HepG2 (cell line): Measurements from ENCODE around the gene TMPRSS11E. TPM values are rescaled to one million over a fixed set of nuclear protein-coding genes. Genes with fewer than 3 reads are reported as not detected.
"Not testable (repeated sequence)": the region's sequence is repeated elsewhere in the genome, so short reads cannot be mapped to it uniquely, and the experiment has no call there.

Experiments used
- ATAC-seq: fragments of 200-7000 bp; cut with Tn5 transposase; 3 replicates; pipeline ENCODE4 v1.9.1; 2020; ENCODE audit warnings: mild to moderate bottlenecking, moderate library complexity
- BruUV-seq: library from RNA; stranded (reverse); fragments of 400-500 nt; replicated peaks from 2 replicates; lab custom pipeline; 2021; lab: Mats Ljungman, UMichigan
- CTCF ChIA-PET: fragments of 300-600 bp; formaldehyde crosslinking; extraction: SDS; loops from one replicate; lab custom pipeline; 2021; ENCODE audit warnings: low total read pairs, inconsistent platforms, low intra/inter-chr PET ratio; lab: Yijun Ruan, JAX
- POLR2A ChIA-PET: fragments of 350-600 bp; sonication (Branson Sonifier 250); formaldehyde crosslinking; loops from one replicate; lab custom pipeline; 2020; ENCODE audit warnings: antibody characterized with exemption, inconsistent platforms; lab: Yijun Ruan, JAX
- DNase-seq: peaks from one replicate; pipeline ENCODE4 v3.0.0-alpha.2; 2015; ENCODE audit warnings: low spot score
- FAIRE-seq: peaks from 3 replicates; lab custom pipeline; 2011; peaks lifted over from hg19 to GRCh38; lab: Jason Lieb, UNC
- H2AFZ ChIP-seq: one replicate; pipeline ENCODE4 v1.6.1; 2011; ENCODE audit warnings: low read length, inconsistent platforms
- H3K27ac ChIP-seq: fragments of 300-600 bp; 3 replicates; pipeline ENCODE4 v1.8.0; 2011; ENCODE audit warnings: mixed run types, mild to moderate bottlenecking, mixed read lengths, low read length, inconsistent platforms; ENCODE audit not compliant: insufficient read depth; ENCODE audit errors: extremely low read length
- H3K27me3 ChIP-seq, 2 experiments: fragments of 200-600 bp in 1 of 2; 2 replicates in 1 of 2; 3 replicates in 1 of 2; pipeline versions ENCODE4 v1.6.0 to v1.8.0; 2011; ENCODE audit warnings: low read length in 2 of 2, mild to moderate bottlenecking in 2 of 2, moderate library complexity in 2 of 2, inconsistent platforms in 1 of 2; ENCODE audit not compliant: insufficient read depth in 2 of 2, control insufficient read depth in 1 of 2
- H3K36me3 ChIP-seq, 2 experiments: fragments of 200-600 bp in 1 of 2; replicated peaks in 1 of 2; 2 replicates in 1 of 2; 3 replicates in 1 of 2; pipeline versions ENCODE4 v1.5.1 to v1.8.0; 2011; ENCODE audit warnings: low read length in 2 of 2, inconsistent platforms in 1 of 2; ENCODE audit not compliant: insufficient read depth in 2 of 2, control insufficient read depth in 1 of 2
- H3K4me1 ChIP-seq: 2 replicates; pipeline ENCODE4 v1.5.1; 2012; ENCODE audit warnings: low read length, inconsistent platforms; ENCODE audit not compliant: insufficient read depth
- H3K4me2 ChIP-seq: 2 replicates; pipeline ENCODE4 v1.6.0; 2011; ENCODE audit warnings: low read depth, low read length, inconsistent platforms
- H3K4me3 ChIP-seq, 3 experiments: fragments of 200-600 bp in 1 of 3; sonication (generic), shearing (Covaris generic) in 1 of 3; replicated peaks in 1 of 3; 2 replicates each; pipeline ENCODE4 v1.5.1; 2011 to 2016; ENCODE audit warnings: low read length in 3 of 3, inconsistent platforms in 2 of 3, low read depth in 2 of 3, mild to moderate bottlenecking in 2 of 3, control low read depth in 1 of 3, mixed read lengths in 1 of 3; ENCODE audit not compliant: insufficient read depth in 1 of 3
- H3K79me2 ChIP-seq: one replicate; pipeline ENCODE4 v1.6.1; 2011; ENCODE audit warnings: low read length, inconsistent platforms; ENCODE audit not compliant: insufficient read depth
- H3K9ac ChIP-seq: 2 replicates; pipeline ENCODE4 v1.6.0; 2011; ENCODE audit warnings: mild to moderate bottlenecking, low read depth, low read length, inconsistent platforms; ENCODE audit not compliant: insufficient read depth
- H3K9me3 ChIP-seq: 2 replicates; pipeline ENCODE4 v1.5.1; 2012; ENCODE audit warnings: mild to moderate bottlenecking, low read length
- H4K20me1 ChIP-seq: 2 replicates; pipeline ENCODE4 v1.6.0; 2011; ENCODE audit warnings: inconsistent platforms, mild to moderate bottlenecking, low read length, moderate library complexity; ENCODE audit not compliant: insufficient read depth
- HES4 ChIP-seq: sonication (generic); formaldehyde crosslinking; IDR thresholded peaks from 2 replicates; pipeline ENCODE4 v1.9.0; 2021; ENCODE audit warnings: mild to moderate bottlenecking, missing genetic modification reagents, borderline replicate concordance
- MXD3 ChIP-seq: IDR thresholded peaks from 2 replicates; pipeline ENCODE4 v1.6.1; 2016; ENCODE audit warnings: mild to moderate bottlenecking, missing biosample characterization, missing genetic modification reagents
- TERF1 ChIP-seq: sonication (generic); formaldehyde crosslinking; IDR thresholded peaks from 2 replicates; pipeline ENCODE4 v1.8.0; 2022; ENCODE audit warnings: mild to moderate bottlenecking, missing genetic modification reagents, moderate library complexity
- ZNF777 ChIP-seq: sonication (generic); formaldehyde crosslinking; IDR thresholded peaks from 2 replicates; pipeline ENCODE4 v1.4.0; 2020; ENCODE audit warnings: missing genetic modification reagents
- WGBS: methylation state at CpG from one replicate; pipeline ENCODE4 v1.1.6; 2017; ENCODE audit warnings: low lambda C conversion rate; 5-methylcytosine and 5-hydroxymethylcytosine counted together
- in situ Hi-C: cut with HindIII; loops from 2 replicates; pipeline ENCODE4 v1.10.0; 2017; ENCODE audit warnings: low pct_unique_long_range_greater_than_20kb; ENCODE audit not compliant: extremely low pct_ligation_motif_present
- intact Hi-C: fragments of 100-400 bp; cut with micrococcal nuclease; formaldehyde crosslinking; loops from one replicate; pipeline ENCODE4 v1.10.0; 2022; ENCODE audit not compliant: unreplicated experiment
- polyA plus RNA-seq, 8 experiments: library from polyadenylated mRNA; depleted of rRNA in 3 of 8; stranded (reverse) in 7 of 8; unstranded in 1 of 8; fragments of >200 nt; fragmentation: Illumina TruSeq in 4 of 8; extraction: Trizol in 4 of 8; gene quantifications; 2 replicates each; pipeline versions ENCODE4 v1.2.1 to v1.2.3, GENCODE V29; 2011 to 2016; ENCODE audit warnings: low read depth in 4 of 8, missing spikeins in 1 of 8, mixed read lengths in 1 of 8; ENCODE audit not compliant: insufficient read depth in 1 of 8
- total RNA-seq, 5 experiments: library from RNA; depleted of rRNA; stranded (reverse); fragments of >200 nt; fragmentation: Illumina TruSeq; extraction: Trizol; gene quantifications; 2 replicates each; pipeline ENCODE4 v1.2.3, GENCODE V29; 2016; ENCODE audit warnings: low read depth in 1 of 5
- TF ChIP-seq, protein P1 (sequence below): IDR thresholded peaks from 2 replicates; pipeline ENCODE4 v1.6.1; 2016; ENCODE audit warnings: low read depth, missing genetic modification reagents, missing compliant biosample characterization

Gene TMPRSS11E
- total and polyA plus RNA-seq, 2 of the 13 experiments (the other 11 are each of a cell fraction or from before 2014, with no cell fraction given): not detected

DNA sequence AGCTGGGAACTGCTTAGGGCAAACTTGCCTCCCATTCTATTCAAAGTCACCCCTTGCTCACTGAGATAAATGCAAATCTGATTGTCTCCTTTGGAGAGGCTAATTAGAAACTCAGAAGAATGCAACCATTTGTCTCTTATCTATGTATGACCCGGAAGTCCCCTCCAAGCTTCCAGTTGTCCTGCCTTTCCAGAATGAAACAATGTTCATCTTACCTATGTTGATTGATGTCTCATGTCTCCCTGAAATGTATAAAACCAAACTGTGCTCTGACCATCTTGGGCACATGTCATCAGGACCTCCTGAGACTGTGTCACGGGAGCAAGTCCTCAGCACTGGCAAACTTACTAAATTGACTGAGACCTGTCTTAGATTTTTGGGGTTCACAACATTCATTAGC is 37.1 kb upstream of the TMPRSS11E start (continued):
- TF ChIP-seq, protein P1, sequence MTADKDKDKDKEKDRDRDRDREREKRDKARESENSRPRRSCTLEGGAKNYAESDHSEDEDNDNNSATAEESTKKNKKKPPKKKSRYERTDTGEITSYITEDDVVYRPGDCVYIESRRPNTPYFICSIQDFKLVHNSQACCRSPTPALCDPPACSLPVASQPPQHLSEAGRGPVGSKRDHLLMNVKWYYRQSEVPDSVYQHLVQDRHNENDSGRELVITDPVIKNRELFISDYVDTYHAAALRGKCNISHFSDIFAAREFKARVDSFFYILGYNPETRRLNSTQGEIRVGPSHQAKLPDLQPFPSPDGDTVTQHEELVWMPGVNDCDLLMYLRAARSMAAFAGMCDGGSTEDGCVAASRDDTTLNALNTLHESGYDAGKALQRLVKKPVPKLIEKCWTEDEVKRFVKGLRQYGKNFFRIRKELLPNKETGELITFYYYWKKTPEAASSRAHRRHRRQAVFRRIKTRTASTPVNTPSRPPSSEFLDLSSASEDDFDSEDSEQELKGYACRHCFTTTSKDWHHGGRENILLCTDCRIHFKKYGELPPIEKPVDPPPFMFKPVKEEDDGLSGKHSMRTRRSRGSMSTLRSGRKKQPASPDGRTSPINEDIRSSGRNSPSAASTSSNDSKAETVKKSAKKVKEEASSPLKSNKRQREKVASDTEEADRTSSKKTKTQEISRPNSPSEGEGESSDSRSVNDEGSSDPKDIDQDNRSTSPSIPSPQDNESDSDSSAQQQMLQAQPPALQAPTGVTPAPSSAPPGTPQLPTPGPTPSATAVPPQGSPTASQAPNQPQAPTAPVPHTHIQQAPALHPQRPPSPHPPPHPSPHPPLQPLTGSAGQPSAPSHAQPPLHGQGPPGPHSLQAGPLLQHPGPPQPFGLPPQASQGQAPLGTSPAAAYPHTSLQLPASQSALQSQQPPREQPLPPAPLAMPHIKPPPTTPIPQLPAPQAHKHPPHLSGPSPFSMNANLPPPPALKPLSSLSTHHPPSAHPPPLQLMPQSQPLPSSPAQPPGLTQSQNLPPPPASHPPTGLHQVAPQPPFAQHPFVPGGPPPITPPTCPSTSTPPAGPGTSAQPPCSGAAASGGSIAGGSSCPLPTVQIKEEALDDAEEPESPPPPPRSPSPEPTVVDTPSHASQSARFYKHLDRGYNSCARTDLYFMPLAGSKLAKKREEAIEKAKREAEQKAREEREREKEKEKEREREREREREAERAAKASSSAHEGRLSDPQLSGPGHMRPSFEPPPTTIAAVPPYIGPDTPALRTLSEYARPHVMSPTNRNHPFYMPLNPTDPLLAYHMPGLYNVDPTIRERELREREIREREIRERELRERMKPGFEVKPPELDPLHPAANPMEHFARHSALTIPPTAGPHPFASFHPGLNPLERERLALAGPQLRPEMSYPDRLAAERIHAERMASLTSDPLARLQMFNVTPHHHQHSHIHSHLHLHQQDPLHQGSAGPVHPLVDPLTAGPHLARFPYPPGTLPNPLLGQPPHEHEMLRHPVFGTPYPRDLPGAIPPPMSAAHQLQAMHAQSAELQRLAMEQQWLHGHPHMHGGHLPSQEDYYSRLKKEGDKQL (CRISPR knock-in tag): no peak

GRCh38 chr4:68410643-68411042 is 36.6 kb upstream of the TMPRSS11E start:
- H3K9ac ChIP-seq: no peak overlapping the region
- no peaks in the 10 kb centered on the region for H3K79me2 ChIP-seq
- no peak for FAIRE-seq
- no peak for DNase-seq
- no peak overlapping the region for H2AFZ ChIP-seq
- 5% methylated on average over 1 of the region's 1 CpG for WGBS
- H3K27me3 ChIP-seq: no peaks in the 10 kb centered on the region
- no peaks in the 10 kb centered on the region for H3K36me3 ChIP-seq
- BruUV-seq: no TSS peak
- H3K4me2 ChIP-seq: no peak overlapping the region
- no peak overlapping the region for H3K27ac ChIP-seq
- no peak for ATAC-seq
- no peaks in the 10 kb centered on the region for H3K4me1 ChIP-seq
- ChIA-PET CTCF (no interaction called here), POLR2A (no interaction called here)
- in situ Hi-C loops (no loop called here), intact Hi-C loops (no loop called here)
- no peak overlapping the region for H3K4me3 ChIP-seq
- H4K20me1 ChIP-seq: no peaks in the 10 kb centered on the region
- no peak for TF ChIP-seq HES4 (CRISPR knock-in tag)
- no peak for TF ChIP-seq TERF1 (CRISPR knock-in tag)
- no peak for TF ChIP-seq ZNF777 (CRISPR knock-in tag)
- TF ChIP-seq MXD3 (CRISPR knock-in tag): no peak
- H3K9me3 ChIP-seq: no peaks in the 10 kb centered on the region

- H3K4me3 ChIP-seq, BruUV-seq, H4K20me1 ChIP-seq, POLR2A ChIA-PET, DNase-seq, ATAC-seq, H3K79me2 ChIP-seq, H3K27me3 ChIP-seq, H3K36me3 ChIP-seq, H3K9ac ChIP-seq, intact Hi-C loops, H3K9me3 ChIP-seq, in situ Hi-C loops, FAIRE-seq, H2AFZ ChIP-seq, H3K4me2 ChIP-seq, H3K4me1 ChIP-seq, CTCF ChIA-PET, H3K27ac ChIP-seq: not testable (repeated sequence)
- 79% methylated on average over 2 of the region's 2 CpGs for WGBS
Measured at GRCh38 chr4:68412031-68412430, 35.2 kb upstream of the TMPRSS11E start.
